Activated T-cell treated with anti-CD3 and anti-CD28 coated beads for 4 hours (primary cell): ENCODE measurements around the gene YPEL5.

ENCODE experiments used
- DNase-seq: peaks from one replicate; pipeline ENCODE4 v3.0.0-alpha.2; 2020

Gene YPEL5

DNA sequence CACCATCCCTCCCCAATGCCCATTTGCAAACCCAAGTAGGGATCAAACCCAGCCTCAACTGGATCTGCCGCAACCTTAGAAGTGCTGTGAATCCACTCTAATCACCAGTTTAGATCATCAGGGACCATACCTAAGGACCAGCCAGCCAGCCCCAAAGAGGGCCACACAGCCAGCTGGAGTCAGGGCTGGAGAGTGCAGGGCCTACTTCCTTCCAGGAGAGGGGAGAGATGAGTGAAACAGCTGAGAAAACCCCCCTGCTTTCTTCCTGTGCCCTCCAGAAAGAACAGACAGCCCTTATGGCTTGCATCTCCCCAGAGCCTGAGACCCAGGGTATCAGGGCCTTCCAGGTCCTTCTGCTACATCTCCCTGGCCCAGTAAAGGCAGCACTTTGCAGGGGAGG, 25.8 kb downstream of the YPEL5 start:
- DNase-seq, result no peak

DNA sequence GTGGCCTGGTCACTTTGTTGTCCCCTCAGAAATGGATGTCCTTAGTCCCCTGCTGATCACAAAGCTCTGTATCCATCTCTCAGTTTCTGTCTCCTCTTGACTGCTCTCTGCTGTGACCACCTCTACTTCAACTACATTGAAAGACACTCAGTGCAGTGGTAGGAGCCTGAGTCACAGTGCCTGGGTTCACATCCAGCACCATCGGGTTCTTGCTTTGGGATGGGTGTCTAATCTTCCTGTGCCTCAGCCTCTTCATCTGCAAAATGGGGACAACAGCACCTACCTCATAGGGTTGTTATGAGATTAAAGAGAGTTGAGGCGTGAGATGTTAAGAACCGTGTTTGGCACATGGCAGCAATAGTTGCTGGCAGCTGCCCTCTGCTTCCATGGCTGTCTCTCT, 30.6 kb downstream of the YPEL5 start:
- DNase-seq, result no peak

DNA sequence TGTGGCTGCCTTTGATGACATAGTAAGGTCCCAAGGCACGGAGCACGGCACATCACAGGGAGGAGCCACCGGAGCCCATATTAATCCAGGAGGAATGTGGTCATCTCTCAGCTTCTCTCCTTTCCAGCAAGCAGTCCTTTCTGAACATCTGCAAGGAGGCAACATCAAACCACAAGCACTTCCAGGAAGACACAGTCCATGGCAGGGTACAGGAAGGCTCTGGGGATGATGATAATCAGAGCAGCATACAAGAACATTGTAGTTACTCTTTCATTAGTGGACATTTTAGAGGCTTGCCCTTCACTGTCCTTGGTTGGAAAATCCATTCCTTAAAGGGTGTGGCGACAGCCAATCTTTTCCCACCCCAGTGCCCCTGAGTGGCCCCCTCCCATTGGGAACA, 31.1 kb downstream of the YPEL5 start:
- no peak for DNase-seq

- DNase-seq, result no peak
These were observed 32.0 kb downstream of the YPEL5 start for GRCh38 chr2:30178618-30179434.

- DNase-seq, result no peak
These were observed 32.7 kb downstream of the YPEL5 start for GRCh38 chr2:30179536-30179935.

DNA sequence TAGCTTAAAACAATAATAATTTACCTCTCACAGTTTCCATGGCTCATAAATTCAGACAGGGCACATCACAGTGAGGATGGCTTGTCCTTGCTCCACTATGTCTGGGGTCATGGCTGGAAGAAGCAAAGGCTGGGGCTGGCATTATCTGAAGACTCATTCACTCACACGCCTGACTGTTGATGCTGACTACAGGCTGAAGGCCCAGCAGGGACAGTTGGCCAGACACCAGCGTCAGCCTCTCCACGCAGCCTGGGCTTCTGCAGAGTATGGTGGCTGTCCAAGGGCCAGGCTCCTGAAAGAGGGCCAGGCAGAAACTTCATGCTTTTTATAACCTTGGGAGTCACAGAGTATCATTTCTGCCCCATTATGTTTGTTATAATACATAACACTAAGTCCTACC, 33.4 kb downstream of the YPEL5 start:
- DNase-seq, result no peak

DNA sequence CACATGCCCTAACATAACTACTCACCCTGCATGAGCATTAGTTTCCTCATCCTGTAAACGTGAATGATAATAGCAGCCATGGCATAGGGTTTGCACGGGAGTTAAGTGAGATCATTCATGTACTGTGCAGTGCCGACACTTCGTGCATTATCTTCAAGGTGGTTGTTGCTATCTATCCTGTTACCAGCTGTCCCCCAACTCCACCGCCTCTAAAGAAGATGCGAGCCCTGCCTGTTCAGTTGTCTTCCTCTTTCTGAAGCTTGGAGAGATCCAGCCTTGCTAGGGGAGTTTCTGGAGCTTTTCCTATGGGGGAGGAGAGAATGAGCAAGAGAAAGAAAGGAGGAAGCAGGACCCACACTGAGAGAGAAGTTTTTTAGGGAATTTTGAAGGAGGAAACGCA, 34.4 kb downstream of the YPEL5 start:
- no peak for DNase-seq

GRCh38 chr2:30184035-30184434, 37.2 kb downstream of the YPEL5 start:
- no peak for DNase-seq

- DNase-seq, result no peak
These were observed 38.4 kb downstream of the YPEL5 start for GRCh38 chr2:30185178-30185577.

DNA sequence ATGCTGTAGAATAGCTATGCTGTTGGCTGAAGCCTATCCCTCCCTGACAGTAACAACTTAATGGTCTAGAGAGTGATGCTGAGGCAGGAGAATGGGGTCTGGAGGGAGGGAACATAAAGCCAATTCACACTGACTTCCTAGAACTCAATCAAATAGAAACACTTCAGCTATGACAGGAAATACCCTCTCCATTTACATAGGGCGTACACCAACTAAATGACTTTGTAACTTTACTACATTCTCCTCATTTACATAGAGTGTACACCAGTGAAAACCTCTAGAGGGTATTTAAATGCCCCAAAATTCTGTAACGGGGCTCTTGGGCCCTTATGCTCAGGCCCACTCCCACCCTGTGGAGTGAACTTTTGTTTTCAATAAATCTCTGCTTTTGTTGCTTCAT, 41.5 kb downstream of the YPEL5 start:
- DNase-seq, result no peak

- no peak for DNase-seq
These were observed 43.8 kb downstream of the YPEL5 start for GRCh38 chr2:30190637-30191036.

GRCh38 chr2:30191107-30191506, 44.3 kb downstream of the YPEL5 start:
- no peak for DNase-seq

DNA sequence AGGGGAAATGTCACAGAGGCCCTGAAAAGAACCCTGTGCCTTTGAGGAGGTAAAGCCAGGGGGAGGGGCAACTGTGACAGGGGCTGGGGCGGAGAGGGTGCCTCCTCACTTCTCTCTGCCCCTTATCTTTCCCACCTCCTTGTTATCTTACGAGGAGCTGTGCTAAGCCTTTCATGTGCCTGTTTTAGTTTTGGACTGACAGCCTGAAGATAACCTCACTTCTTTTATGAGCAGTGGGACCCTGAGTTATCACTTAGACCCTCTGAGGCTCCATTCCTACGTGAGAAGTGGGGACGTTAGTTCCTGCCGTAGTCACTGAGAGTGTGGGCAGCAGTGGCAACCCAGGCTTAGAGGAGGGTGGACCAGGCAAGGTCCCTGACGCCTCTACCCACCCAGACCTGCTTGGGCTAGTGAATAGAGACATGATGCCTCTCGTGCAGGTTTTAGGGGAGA, 45.0 kb downstream of the YPEL5 start:
- no peak for DNase-seq

DNA sequence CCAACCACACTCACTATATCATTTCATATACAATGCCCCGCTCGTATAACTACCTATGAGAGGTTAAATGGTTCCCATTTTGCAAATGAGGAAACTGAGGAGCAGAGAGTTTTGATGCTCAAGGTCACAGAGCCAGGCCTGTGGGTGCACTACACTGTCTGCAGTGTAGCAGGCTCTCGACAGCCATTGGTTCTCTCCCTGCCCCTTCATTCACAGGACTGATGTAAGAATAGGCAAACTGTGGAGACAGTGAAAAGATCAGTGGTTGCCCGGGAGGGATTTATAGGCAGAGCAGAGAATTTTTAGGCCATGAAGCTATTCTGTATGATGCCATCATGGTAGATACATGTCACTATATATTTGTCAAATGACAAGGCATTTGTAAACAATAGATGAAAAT, 45.5 kb downstream of the YPEL5 start:
- no peak for DNase-seq

GRCh38 chr2:30193104-30193681, 46.4 kb downstream of the YPEL5 start:
- DNase-seq, result no peak

- no peak for DNase-seq
These were observed 47.6 kb downstream of the YPEL5 start for GRCh38 chr2:30194421-30194820.

DNA sequence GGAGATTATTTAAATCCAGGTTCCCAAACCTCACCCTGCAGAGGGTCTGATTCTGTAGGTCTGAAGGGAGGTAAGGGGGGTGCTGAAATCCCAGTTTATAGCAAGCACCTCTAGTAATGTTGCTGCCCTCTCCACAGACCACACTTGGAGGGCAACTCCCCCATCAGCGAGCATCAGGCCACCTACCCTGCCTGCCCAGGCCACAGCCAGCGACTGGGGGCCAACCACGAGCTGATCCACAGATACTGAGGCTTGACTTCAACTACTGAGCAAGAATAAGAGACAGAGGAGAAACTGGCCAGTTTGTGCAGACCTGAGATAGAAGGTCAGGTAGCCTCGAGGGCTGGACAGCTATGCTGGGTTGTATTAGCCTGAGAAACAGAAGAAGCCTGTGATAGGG, 48.2 kb downstream of the YPEL5 start:
- no peak for DNase-seq

GRCh38 chr2:30197570-30198192, 50.9 kb downstream of the YPEL5 start:
- DNase-seq, result no peak

- no peak for DNase-seq
These were observed 55.2 kb downstream of the YPEL5 start for GRCh38 chr2:30201990-30202389.

DNA sequence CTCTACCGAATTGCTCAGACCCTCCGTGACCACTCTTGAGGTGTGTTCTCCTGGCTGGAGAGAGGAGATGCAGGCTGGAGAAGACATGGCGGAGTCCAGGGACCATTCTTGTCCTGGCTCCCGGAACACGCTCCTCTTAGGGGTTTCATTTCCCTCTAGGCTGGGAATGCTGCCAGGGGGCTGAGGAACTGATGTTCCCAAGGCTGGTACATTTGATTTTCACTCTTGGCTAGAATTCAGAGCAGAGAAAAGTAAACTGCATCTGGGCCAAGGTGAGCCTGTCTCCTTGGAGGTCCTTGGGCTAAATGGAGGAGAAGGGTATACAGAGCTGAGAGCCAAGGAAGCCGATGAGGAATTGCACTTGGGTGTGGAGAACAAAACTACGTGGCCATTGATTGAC, 56.3 kb downstream of the YPEL5 start:
- no peak for DNase-seq

- DNase-seq, result no peak
These were observed 57.5 kb downstream of the YPEL5 start for GRCh38 chr2:30204281-30204680.

DNA sequence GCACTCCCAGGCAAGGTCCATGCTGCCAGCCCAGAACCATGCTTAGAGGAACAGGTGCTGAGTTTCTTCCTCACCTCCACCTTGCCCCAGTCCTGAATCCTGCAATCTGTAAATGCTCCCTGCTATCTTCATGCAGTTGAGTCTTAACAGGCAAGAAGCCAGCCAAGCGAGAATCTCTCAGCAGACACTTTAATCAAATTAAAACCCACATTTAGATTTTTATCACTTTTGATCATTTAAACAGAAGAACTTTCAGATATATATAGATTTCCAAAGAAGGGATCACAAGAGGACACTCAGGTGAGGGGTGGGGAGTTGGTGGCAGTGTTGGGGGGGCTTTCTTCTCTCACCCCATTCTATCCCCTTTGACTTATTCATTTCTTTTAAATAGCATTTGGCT, 58.6 kb downstream of the YPEL5 start:
- DNase-seq, result no peak

DNA sequence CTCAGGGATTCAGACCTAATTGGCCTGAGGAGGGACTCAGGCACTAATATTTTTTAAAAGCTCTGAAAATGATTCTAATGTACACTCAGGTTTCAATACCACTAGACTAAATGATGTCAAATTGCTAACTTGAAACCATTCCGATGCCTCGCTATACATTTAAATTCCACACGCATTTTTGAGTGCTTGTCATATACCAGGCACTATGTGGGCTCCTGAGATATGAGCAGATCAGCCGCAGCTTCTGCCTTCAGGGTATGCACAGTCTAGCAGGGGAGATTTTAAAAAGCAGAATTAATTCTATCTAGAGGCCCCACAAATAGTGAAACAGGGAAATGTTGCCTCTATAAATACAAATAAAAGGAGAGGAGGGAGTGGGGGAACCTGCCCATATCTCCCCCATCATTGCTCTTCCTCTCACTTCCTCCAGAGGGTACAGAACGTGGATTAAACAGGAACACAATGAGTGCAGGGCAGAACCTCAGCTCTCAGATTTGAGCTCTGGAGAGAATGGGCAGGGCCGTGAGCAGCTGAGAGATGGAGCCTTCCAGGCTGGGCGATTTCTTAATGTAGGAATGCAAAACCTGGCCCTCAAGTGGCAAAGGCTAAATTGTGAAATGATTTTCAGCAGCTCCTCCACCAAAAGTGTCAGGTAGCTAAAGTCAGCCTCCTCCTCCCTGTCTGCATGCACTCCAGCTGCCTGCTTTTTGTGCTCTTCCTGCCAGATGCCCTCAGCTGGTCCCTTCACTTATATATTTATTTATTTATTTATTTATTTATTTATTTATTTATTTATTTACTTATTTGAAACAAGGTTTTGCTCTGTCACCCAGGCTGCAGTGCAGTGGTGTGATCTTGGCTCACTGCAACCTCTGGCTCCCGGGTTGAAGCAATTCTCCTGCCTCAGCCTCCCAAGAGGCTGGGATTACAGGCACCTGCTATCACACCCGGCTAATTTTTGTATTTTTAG, 59.9 kb downstream of the YPEL5 start:
- no peak for DNase-seq
